ENCODE results near the gene PARD3.

PARD3 gene

DNA sequence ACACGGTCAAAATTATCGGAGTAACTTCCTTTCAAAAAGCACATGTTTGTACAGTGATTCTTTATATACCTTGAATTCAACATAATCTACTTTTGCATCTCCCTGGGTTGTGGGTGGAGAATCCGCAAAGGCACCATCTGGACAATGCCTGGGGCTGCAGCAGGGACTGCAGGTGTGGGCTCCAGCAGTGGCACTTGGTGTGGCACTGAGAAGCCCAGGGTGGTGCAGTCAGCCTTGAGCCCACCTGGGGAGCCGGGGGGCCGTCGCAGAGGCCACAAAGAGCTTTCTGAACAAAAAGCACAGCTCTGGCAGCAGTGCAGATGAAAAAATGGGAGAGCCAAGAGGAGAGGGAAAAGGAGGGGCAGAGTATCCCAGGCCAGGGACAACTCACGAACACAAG lies 22.2 kb downstream of the PARD3 start:
- no peak overlapping the region for H3K4me3 ChIP-seq (ENCODE audit: control insufficient read depth, low read depth, low read length)
- DNase-seq (ENCODE audit: low read depth), result no peak
- TF ChIP-seq, protein P1, sequence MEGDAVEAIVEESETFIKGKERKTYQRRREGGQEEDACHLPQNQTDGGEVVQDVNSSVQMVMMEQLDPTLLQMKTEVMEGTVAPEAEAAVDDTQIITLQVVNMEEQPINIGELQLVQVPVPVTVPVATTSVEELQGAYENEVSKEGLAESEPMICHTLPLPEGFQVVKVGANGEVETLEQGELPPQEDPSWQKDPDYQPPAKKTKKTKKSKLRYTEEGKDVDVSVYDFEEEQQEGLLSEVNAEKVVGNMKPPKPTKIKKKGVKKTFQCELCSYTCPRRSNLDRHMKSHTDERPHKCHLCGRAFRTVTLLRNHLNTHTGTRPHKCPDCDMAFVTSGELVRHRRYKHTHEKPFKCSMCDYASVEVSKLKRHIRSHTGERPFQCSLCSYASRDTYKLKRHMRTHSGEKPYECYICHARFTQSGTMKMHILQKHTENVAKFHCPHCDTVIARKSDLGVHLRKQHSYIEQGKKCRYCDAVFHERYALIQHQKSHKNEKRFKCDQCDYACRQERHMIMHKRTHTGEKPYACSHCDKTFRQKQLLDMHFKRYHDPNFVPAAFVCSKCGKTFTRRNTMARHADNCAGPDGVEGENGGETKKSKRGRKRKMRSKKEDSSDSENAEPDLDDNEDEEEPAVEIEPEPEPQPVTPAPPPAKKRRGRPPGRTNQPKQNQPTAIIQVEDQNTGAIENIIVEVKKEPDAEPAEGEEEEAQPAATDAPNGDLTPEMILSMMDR (conservative IDR thresholded peaks at IDR 0.05; ENCODE audit: control insufficient read depth, insufficient read depth, low read depth, low read length), result no peak

DNA sequence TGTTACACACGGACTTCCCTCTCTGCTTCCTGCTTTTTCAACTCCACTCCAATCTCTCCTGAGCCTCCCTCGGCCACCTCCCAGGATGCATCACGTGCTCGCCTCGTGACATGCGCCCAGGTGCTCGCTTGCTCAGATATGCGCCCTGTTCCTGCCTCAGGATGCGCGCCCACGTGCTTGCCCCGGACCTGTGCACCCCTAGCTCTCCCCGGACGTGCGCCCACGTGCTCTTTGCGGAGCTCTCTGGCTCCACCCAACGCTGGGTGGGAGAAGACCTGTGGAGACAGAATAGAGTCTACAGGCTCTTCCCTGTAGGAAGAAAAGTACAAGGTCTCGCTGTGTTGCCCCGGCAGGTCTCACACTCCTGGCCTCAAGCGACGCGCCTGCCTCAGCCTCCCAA lies 23.1 kb downstream of the PARD3 start:
- TF ChIP-seq, protein P1 (conservative IDR thresholded peaks at IDR 0.05; ENCODE audit: control insufficient read depth, insufficient read depth, low read depth, low read length), result no peak
- no peak for DNase-seq (ENCODE audit: low read depth)
- H3K4me3 ChIP-seq (ENCODE audit: control insufficient read depth, low read depth, low read length), result no peak overlapping the region

DNA sequence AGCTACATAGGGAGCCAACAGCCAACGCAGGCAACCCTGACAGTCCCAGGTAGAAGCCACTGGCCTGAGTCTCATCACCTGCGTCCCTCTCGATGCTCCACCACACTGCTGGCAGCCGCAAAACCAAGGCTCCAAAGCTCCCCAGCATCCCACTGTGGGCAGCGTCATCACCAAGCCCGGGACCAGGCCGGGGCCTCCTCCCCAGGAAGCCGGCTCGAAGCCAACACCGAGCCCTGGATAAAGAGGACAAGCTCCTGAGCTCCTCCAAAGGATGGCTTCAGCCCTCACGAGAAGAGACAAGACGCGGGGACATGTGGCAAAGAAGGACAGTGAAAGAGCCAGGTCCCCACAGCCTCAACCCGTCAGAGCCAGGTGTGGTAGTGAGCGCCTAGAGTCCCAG lies 23.9 kb downstream of the PARD3 start:
- TF ChIP-seq, protein P1 (conservative IDR thresholded peaks at IDR 0.05; ENCODE audit: control insufficient read depth, insufficient read depth, low read depth, low read length), result no peak
- no peak for DNase-seq (ENCODE audit: low read depth)
- no peak overlapping the region for H3K4me3 ChIP-seq (ENCODE audit: control insufficient read depth, low read depth, low read length)

DNA sequence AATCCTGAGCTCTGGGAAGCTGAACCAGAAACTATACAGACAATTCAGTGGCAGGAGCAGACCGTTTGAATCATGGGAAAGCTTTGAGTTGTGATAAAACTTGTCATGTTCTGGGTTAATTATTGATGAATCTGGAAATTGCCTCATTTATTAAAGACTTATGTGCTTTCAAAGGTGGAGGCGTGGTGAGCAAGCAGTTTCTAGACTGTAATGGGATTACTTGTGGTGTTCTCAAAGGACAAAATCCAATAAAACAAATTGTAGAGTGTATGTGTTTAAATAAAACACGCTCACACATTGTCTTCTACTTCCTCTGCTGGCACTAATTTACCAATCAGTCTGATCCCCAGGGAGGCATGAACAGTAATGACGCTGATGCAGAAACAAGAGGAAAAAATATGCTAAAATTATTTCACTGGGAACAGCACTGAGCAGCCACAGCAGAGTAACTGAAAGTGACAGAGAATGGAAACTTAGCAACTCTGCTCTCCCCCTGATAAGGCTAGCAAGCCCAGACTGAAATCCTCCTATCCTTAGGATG lies 25.1 kb downstream of the PARD3 start:
- TF ChIP-seq, protein P1 (conservative IDR thresholded peaks at IDR 0.05; ENCODE audit: control insufficient read depth, insufficient read depth, low read depth, low read length), result no peak
- DNase-seq (ENCODE audit: low read depth), result no peak
- no peak overlapping the region for H3K4me3 ChIP-seq (ENCODE audit: control insufficient read depth, low read depth, low read length)

DNA sequence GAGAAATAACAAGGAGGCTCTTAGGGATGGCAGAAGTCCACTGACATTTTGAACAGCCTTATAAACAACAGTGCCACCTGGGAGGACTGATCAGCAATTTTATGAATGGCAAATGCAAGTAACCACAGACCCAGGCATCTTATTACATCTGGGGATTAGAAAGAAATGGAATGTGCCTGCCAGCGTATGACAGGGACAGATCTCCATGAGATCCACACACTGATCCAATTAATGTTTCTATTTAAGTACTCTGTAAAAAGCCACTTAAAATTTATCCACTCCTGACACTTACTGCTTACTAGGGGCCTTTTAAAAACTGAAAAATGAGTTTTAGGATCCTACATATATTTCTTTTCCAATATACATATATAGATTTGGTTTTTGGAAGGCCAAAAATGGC lies 28.6 kb downstream of the PARD3 start:
- TF ChIP-seq, protein P1 (conservative IDR thresholded peaks at IDR 0.05; ENCODE audit: control insufficient read depth, insufficient read depth, low read depth, low read length), result no peak

DNA sequence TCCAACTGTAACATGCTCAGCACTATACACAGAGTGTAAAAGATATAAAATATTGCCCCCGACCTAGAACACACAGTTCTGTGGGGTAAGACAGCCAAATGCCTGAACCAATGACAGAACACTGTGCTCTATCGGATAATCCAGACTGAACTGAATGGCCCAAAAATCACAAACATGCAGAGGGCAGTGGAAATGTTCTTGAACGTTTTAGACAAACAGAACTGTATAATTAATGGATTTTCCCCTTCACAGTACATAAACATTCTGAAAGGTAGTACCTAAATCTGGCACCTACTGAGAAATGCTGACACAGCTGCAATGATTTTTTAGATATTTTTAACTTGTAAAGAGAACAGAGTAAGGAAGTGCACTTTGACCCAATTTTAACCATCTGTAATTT lies 33.4 kb downstream of the PARD3 start:
- no peak overlapping the region for H3K4me3 ChIP-seq (ENCODE audit: control insufficient read depth, low read depth, low read length)
- DNase-seq (ENCODE audit: low read depth), result no peak
- TF ChIP-seq, protein P1 (conservative IDR thresholded peaks at IDR 0.05; ENCODE audit: control insufficient read depth, insufficient read depth, low read depth, low read length), result no peak

More for the DNA sequence above, 28.6 kb downstream of the PARD3 start:
- DNase-seq (ENCODE audit: low read depth), result peak; percentile 45
- no peak overlapping the region for H3K4me3 ChIP-seq (ENCODE audit: control insufficient read depth, low read depth, low read length)

All from fibroblast of mammary gland (primary cell).